ENCODE data around the gene JPH2.
"Not testable (repeated sequence)": the region's sequence is repeated elsewhere in the genome, so short reads cannot be mapped to it uniquely, and the experiment has no call there.

The JPH2 gene

GRCh38 chr20:44187054-44187771, at the start of gene JPH2:
JPH2 (minus strand) TSS chr20:44187188; CDS start chr20:44186705, 483 bp downstream.
- TF ChIP-seq CTCF (conservative IDR thresholded peaks at IDR 0.05; ENCODE audit: control insufficient read depth, insufficient read depth, low read depth, low read length), result no peak
- DNase-seq (ENCODE audit: low read depth), result peak; percentile 51
- H3K4me3 ChIP-seq (ENCODE audit: control insufficient read depth, low read depth, low read length), result peak within 1 kb of the TSS; percentile 40

GRCh38 chr20:44235702-44236101, 48.7 kb upstream of the JPH2 start:
- no peak for DNase-seq (ENCODE audit: low read depth)
- no peak overlapping the region for H3K4me3 ChIP-seq (ENCODE audit: control insufficient read depth, low read depth, low read length)
- no peak for TF ChIP-seq CTCF (conservative IDR thresholded peaks at IDR 0.05; ENCODE audit: control insufficient read depth, insufficient read depth, low read depth, low read length)

- DNase-seq (ENCODE audit: low read depth), result no peak
- no peak overlapping the region for H3K4me3 ChIP-seq (ENCODE audit: control insufficient read depth, low read depth, low read length)
- no peak for TF ChIP-seq CTCF (conservative IDR thresholded peaks at IDR 0.05; ENCODE audit: control insufficient read depth, insufficient read depth, low read depth, low read length)
These were observed 47.8 kb upstream of the JPH2 start for GRCh38 chr20:44234566-44235317.

- no peak for DNase-seq (ENCODE audit: low read depth)
- no peak overlapping the region for H3K4me3 ChIP-seq (ENCODE audit: control insufficient read depth, low read depth, low read length)
- TF ChIP-seq CTCF (conservative IDR thresholded peaks at IDR 0.05; ENCODE audit: control insufficient read depth, insufficient read depth, low read depth, low read length), result no peak
These were observed 46.5 kb upstream of the JPH2 start for GRCh38 chr20:44233436-44234016.

GRCh38 chr20:44232469-44232856, 45.5 kb upstream of the JPH2 start:
- H3K4me3 ChIP-seq (ENCODE audit: control insufficient read depth, low read depth, low read length); DNase-seq (ENCODE audit: low read depth): not testable (repeated sequence)

GRCh38 chr20:44231713-44232468, 44.9 kb upstream of the JPH2 start:
- no peak overlapping the region for H3K4me3 ChIP-seq (ENCODE audit: control insufficient read depth, low read depth, low read length)
- no peak for DNase-seq (ENCODE audit: low read depth)
- no peak for TF ChIP-seq CTCF (conservative IDR thresholded peaks at IDR 0.05; ENCODE audit: control insufficient read depth, insufficient read depth, low read depth, low read length)

Data from fibroblast of mammary gland (primary cell).